DOHH2 (cell line): ENCODE data around the gene OPRL1.

Experiments
- H3F3A ChIP-seq: fragments of 200-600 bp; sonication (generic), shearing (Covaris generic); 2 replicates; pipeline ENCODE4 v1.6.0; 2016; ENCODE audit warnings: antibody characterized with exemption, mild to moderate bottlenecking; ENCODE audit not compliant: control insufficient read depth, insufficient read depth
- H3K27ac ChIP-seq: fragments of 200-600 bp; sonication (generic); 2 replicates; pipeline ENCODE4 v1.5.1; 2014; ENCODE audit warnings: low read depth, mild to moderate bottlenecking, low read length, moderate library complexity
- H3K27me3 ChIP-seq: fragments of 200-600 bp; sonication (generic); 2 replicates; pipeline ENCODE4 v1.6.1; 2014; ENCODE audit warnings: mild to moderate bottlenecking, low read length, mixed read lengths; ENCODE audit not compliant: control insufficient read depth
- H3K36me3 ChIP-seq: fragments of 200-600 bp; sonication (generic); 2 replicates; pipeline ENCODE4 v1.6.1; 2014; ENCODE audit warnings: mild to moderate bottlenecking, low read length, moderate library complexity, mixed read lengths; ENCODE audit not compliant: control insufficient read depth
- H3K4me1 ChIP-seq: fragments of 200-600 bp; sonication (generic); 2 replicates; pipeline ENCODE4 v1.6.1; 2014; ENCODE audit warnings: mild to moderate bottlenecking, low read length, mixed read lengths; ENCODE audit not compliant: control insufficient read depth
- H3K4me2 ChIP-seq: fragments of 200-600 bp; sonication (generic); 2 replicates; pipeline ENCODE4 v1.6.0; 2014; ENCODE audit warnings: mild to moderate bottlenecking, low read length, moderate library complexity
- H3K4me3 ChIP-seq: fragments of 200-600 bp; sonication (generic); 2 replicates; pipeline ENCODE4 v1.5.1; 2014; ENCODE audit warnings: mild to moderate bottlenecking, low read length, mixed read lengths
- H3K79me2 ChIP-seq: fragments of 200-600 bp; sonication (generic); 2 replicates; pipeline ENCODE4 v1.6.1; 2014; ENCODE audit warnings: mild to moderate bottlenecking, low read length, mixed read lengths; ENCODE audit not compliant: control insufficient read depth
- H3K9me2 ChIP-seq: fragments of 200-600 bp; sonication (generic); replicated peaks from 2 replicates; pipeline ENCODE4 v1.6.1; 2014; ENCODE audit warnings: mild to moderate bottlenecking, low read length, mixed read lengths; ENCODE audit not compliant: control insufficient read depth
- H3K9me3 ChIP-seq: fragments of 200-600 bp; sonication (generic); 2 replicates; pipeline ENCODE4 v1.6.1; 2014; ENCODE audit warnings: antibody characterized with exemption, low read length, mixed read lengths; ENCODE audit not compliant: control insufficient read depth, insufficient read depth
- H4K20me1 ChIP-seq: fragments of 200-600 bp; sonication (generic); 2 replicates; pipeline ENCODE4 v1.6.0; 2014; ENCODE audit warnings: low read depth, mild to moderate bottlenecking, antibody characterized with exemption, low read length, moderate library complexity; ENCODE audit not compliant: control insufficient read depth, insufficient read depth
- EZH2phosphoT487 ChIP-seq: fragments of 200-600 bp; sonication (generic); IDR thresholded peaks from 2 replicates; pipeline ENCODE4 v1.6.1; 2017; ENCODE audit warnings: borderline replicate concordance, mild to moderate bottlenecking, antibody characterized with exemption, low read length, moderate library complexity, mixed read lengths
- TF ChIP-seq, protein P1 (sequence below): fragments of 200-600 bp; sonication (generic); IDR thresholded peaks from one replicate; pipeline ENCODE4 v1.5.1; 2014; ENCODE audit warnings: antibody characterized with exemption, mild to moderate bottlenecking, low read depth, low read length; ENCODE audit not compliant: poor library complexity, severe bottlenecking

Gene OPRL1

GRCh38 chr20:64080013-64080812 is at the start of gene OPRL1:
Gene OPRL1, plus strand, starts transcription at chr20:64080082. Its CDS starts 12,639 bp downstream, at chr20:64092721.
- Histone ChIP-seq H4K20me1 (no peaks in the 10 kb centered on the region), H3K4me3 (peak within 1 kb of the TSS; percentile 99), H3K4me2 (peak within 1 kb of the TSS; percentile 95), H3K27ac (peak within 1 kb of the TSS; percentile 89), H3K27me3 (peaks cover 26% of the 10 kb centered on the region), H3F3A (peaks cover 23% of the 10 kb centered on the region), H3K9me3 (no peaks in the 10 kb centered on the region), H3K4me1 (peaks cover 58% of the 10 kb centered on the region), H3K9me2 (no peaks in the 10 kb centered on the region), H3K79me2 (peaks cover 25% of the 10 kb centered on the region), H3K36me3 (peaks cover 30% of the 10 kb centered on the region)
- TF ChIP-seq, protein P1, sequence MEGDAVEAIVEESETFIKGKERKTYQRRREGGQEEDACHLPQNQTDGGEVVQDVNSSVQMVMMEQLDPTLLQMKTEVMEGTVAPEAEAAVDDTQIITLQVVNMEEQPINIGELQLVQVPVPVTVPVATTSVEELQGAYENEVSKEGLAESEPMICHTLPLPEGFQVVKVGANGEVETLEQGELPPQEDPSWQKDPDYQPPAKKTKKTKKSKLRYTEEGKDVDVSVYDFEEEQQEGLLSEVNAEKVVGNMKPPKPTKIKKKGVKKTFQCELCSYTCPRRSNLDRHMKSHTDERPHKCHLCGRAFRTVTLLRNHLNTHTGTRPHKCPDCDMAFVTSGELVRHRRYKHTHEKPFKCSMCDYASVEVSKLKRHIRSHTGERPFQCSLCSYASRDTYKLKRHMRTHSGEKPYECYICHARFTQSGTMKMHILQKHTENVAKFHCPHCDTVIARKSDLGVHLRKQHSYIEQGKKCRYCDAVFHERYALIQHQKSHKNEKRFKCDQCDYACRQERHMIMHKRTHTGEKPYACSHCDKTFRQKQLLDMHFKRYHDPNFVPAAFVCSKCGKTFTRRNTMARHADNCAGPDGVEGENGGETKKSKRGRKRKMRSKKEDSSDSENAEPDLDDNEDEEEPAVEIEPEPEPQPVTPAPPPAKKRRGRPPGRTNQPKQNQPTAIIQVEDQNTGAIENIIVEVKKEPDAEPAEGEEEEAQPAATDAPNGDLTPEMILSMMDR = no peak
- no peak for TF ChIP-seq EZH2phosphoT487

- no peaks in the 10 kb centered on the region for H3K27me3 ChIP-seq
- peaks cover 77% of the 10 kb centered on the region for H3K36me3 ChIP-seq
- no peaks in the 10 kb centered on the region for H4K20me1 ChIP-seq
- no peak overlapping the region for H3K4me2 ChIP-seq
- no peaks in the 10 kb centered on the region for H3K79me2 ChIP-seq
- no peak for TF ChIP-seq EZH2phosphoT487
- TF ChIP-seq, protein P1 = no peak
- no peak overlapping the region for H3K27ac ChIP-seq
- H3K9me2 ChIP-seq = no peaks in the 10 kb centered on the region
- peaks cover 7% of the 10 kb centered on the region for H3K4me1 ChIP-seq
- no peak overlapping the region for H3K4me3 ChIP-seq
- peaks cover 7% of the 10 kb centered on the region; the same call in 1 of the 2 replicates for H3F3A ChIP-seq
- H3K9me3 ChIP-seq = no peaks in the 10 kb centered on the region
Observed at GRCh38 chr20:64030371-64031134, 49.3 kb upstream of the OPRL1 start.

GRCh38 chr20:64031822-64032314 is 48.0 kb upstream of the OPRL1 start:
- no peak for TF ChIP-seq EZH2phosphoT487
- TF ChIP-seq, protein P1 = no peak
- no peaks in the 10 kb centered on the region for H3K79me2 ChIP-seq
- no peaks in the 10 kb centered on the region for H3K9me2 ChIP-seq
- H3K9me3 ChIP-seq = no peaks in the 10 kb centered on the region
- H3F3A ChIP-seq = peaks cover 7% of the 10 kb centered on the region; the same call in 1 of the 2 replicates
- H3K27me3 ChIP-seq = no peaks in the 10 kb centered on the region
- peaks cover 20% of the 10 kb centered on the region for H3K4me1 ChIP-seq
- no peak overlapping the region for H3K27ac ChIP-seq
- no peaks in the 10 kb centered on the region for H4K20me1 ChIP-seq
- H3K36me3 ChIP-seq = peaks cover 72% of the 10 kb centered on the region
- no peak overlapping the region for H3K4me3 ChIP-seq
- no peak overlapping the region for H3K4me2 ChIP-seq
